HG02678 (cell line): ENCODE measurements around the gene C10orf53.

Experiments used
- ATAC-seq: cut with Tn5 transposase; IDR thresholded peaks from one replicate; pipeline ENCODE4 v1.9.1; 2021; ENCODE audit warnings: mild to moderate bottlenecking, moderate library complexity; ENCODE audit not compliant: unreplicated experiment

The C10orf53 gene

GRCh38 chr10:49679480-49679893, at the start of gene C10orf53:
Gene C10orf53, plus strand, starts transcription at chr10:49679651. Its CDS starts 47 bp downstream, at chr10:49679698.
- no peak for ATAC-seq

DNA sequence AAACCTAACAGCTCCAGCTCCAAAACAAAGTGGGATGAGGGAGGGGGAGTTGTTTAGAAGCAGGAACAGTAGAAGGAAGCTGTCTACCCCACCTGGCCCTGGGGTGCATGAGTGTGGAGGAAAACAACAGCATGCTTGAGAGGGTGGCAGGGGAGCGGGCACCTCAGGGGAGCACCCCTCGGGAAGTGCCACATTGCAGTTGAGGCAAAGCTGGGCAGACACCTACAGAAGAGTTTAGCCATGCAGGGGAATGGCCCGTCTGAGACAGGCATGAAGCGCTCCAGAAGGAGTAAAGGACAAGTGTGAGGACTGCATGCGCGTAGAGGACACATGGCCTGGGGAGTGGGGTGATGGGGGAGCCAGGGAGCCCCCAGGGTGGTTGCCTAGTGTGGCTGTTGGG, 47.5 kb upstream of the C10orf53 start:
- ATAC-seq = no peak

DNA sequence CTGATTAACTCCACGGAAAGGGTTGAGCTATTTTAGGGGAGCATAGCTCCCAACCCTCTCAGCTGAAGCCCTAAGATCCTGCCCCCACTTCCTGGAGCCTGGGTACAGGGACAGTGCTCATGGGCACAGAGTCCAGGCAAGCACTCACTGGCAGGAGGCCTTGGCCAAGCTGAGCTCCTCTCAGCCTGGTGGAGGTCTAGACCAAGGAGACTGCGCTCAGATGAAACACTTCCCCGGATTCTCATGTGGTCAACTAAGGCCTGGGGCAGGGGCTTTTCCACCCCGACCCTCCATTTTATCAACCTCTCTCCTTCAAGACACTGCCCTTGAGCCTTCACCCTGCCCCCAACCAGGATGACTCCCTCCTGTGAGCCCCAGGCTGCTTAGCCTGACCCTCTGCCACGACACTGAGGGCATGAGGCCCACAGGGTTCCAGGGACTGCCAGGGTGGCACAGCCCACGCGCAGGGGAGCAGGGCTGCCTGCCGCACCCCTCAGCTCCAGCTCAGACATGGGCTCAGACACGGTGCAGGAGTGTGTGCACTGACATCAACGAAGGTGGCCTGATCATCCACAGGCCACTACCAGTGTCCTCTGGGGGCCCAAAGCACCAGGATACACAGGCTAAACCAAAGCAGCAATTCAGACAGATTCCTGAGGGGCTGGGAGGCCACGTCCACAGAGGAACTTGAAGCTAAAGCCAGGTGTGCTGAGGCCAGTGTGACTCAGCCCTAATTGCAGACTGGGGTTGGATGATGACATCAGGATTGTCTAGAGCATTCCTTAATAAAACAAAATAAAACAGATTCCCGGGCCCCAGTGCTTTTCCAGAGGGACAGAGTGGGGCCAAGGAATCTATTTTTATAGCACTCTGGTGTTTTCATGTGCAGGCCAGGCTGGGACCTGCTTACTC, 46.8 kb upstream of the C10orf53 start:
- ATAC-seq = no peak

GRCh38 chr10:49633327-49634068, 46.0 kb upstream of the C10orf53 start:
- no peak for ATAC-seq

GRCh38 chr10:49634069-49634660, 45.3 kb upstream of the C10orf53 start:
- ATAC-seq = no peak

- no peak for ATAC-seq
Measured at GRCh38 chr10:49642311-49642710, 37.1 kb upstream of the C10orf53 start.

GRCh38 chr10:49643241-49644034, 36.0 kb upstream of the C10orf53 start:
- ATAC-seq = no peak

DNA sequence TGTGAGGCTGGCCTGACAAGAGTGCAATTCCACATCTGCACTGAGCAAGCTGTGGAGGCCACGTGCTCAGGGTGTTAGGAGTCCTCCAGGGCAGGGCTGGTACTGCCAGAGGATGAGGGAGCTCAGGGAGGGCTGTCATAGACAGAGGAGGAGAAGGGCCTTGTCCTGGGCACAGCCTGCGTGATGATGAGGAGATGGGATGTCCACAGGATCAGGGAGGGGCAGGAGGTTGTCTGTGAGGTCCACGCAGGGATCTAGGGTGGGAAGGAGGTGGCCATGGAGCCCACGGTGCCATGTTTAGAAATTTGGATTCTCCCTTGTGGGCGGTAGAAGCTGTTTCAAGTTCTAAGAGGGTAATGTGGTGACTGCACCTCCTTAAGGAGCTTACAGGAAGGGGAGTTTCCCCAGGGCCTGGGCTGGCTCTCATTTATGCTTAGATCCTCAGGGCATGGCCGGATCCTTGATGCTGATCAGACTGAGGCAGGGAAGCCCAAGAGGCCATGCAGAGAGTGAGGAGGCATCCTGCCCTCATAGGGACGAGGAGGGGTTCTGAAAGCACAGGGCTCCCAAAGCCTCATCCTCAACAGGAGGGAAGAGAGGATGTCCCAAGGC, 35.3 kb upstream of the C10orf53 start:
- ATAC-seq = no peak

DNA sequence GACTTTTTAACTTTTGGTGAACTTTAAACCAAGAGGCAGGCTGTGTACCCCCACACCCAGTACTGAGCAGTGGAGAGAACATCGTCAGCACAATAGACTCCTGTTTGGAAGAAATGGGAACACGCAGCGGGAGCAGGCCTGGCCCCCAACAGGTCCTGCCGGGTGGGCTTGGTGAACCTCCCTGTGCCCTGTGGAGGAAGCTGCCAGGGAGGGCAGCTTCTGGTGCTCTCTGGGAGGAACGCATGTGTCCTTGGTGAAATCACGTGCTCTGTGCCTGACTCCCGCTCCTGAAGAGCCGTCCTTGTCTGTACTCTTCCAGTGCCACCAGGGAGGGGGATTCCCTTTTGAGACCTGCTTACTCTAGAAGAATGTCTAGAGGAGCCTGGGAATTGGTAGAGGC, 34.0 kb upstream of the C10orf53 start:
- ATAC-seq = no peak

- no peak for ATAC-seq
Measured at GRCh38 chr10:49645871-49646870, 33.3 kb upstream of the C10orf53 start.

- no peak for ATAC-seq
Measured at GRCh38 chr10:49647554-49647953, 31.9 kb upstream of the C10orf53 start.

GRCh38 chr10:49647985-49648795, 31.3 kb upstream of the C10orf53 start:
- no peak for ATAC-seq

DNA sequence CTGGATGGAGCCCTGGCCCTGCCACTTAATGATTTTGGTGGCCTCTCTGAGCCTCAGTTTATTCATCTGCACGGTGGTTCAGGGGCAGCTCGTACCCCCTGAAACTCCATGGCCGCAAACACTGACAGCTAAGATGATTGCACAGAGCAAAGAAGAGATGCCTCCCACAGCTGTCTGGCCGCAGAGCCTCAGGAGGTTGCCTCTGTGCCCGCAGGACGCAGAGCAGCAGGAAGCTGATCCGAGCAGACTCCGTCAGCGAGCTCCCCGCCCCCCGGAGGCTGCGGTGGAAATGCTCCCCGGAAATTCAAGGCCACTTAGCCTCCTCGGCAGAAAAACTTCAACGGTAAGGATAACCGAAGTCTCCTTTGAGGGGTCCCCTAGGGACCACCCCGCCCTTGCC, 30.2 kb upstream of the C10orf53 start:
- no peak for ATAC-seq

DNA sequence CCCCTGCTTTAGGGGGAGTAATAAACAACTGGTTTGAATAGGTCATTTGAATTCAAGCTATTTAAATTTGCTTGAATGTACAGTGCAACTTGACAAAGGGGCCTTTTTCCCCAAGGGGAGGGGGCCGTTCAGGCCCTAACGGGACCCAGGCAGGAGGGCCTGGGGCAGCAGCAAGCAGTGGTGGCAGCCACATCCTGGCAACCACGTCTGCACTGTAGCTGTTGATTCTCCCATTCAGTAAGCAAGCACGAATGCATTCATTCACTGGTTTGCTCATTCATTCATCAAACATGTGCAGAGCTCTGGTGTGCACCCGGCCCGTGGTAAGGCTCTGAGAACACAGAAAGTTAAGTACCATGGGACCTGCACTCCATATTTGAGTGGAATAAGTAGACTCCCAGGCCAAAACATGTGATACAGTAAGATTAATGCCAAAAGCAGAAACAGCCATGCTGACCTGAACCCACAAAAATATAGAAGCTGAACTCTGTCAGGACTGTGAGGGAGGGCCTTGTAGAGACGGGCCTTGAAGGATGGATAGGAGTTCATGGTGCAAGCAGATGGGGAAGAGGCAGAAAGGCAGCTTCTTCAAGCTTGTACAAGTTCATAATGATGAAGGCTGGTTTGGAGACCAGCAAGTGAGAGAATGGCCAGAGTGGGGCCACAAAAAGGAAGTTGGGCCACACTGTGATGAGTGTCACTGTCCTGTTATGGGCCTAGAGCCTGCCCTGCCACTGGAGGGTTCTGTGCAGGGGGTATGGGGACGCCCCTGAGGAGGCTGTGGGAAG, 29.3 kb upstream of the C10orf53 start:
- ATAC-seq = no peak

DNA sequence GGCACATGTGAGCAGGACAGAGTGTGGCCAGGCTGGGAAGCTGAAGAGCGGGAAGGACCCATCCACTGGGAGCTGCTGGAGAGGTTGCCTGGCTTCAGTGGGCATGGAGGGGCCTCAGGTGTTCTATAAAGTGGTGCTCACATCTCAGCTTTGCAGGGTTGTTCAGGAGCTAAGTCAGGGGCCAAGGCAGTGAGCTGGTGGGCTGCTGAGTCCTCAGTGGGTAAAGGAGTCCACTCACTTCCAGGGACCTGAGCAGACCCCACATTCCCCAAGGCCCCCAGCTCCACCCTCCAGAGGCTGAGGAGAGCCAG, 28.8 kb upstream of the C10orf53 start:
- ATAC-seq = no peak

- no peak for ATAC-seq
Measured at GRCh38 chr10:49651039-49651835, 28.2 kb upstream of the C10orf53 start.

GRCh38 chr10:49651917-49652316, 27.5 kb upstream of the C10orf53 start:
- ATAC-seq = no peak
